GM21529 (cell line): ENCODE measurements around the gene SYNE2.
A peak's percentile ranks its signal among the peaks of the same experiment; 100 is the strongest.

Experiments used
- ATAC-seq: cut with Tn5 transposase; IDR thresholded peaks from one replicate; pipeline ENCODE4 v1.9.1; 2021; ENCODE audit not compliant: unreplicated experiment

Gene SYNE2

GRCh38 chr14:63910583-63911363 lies 58.0 kb downstream of the SYNE2 start:
- no peak for ATAC-seq

- no peak for ATAC-seq
Observed at GRCh38 chr14:63911404-63911803, 58.6 kb downstream of the SYNE2 start.

GRCh38 chr14:63912286-63912685 lies 59.5 kb downstream of the SYNE2 start:
- no peak for ATAC-seq

- ATAC-seq = no peak
Observed at GRCh38 chr14:63918411-63918810, 65.6 kb downstream of the SYNE2 start.

- ATAC-seq = no peak
Observed at GRCh38 chr14:63922696-63923421, 70.1 kb downstream of the SYNE2 start.

- no peak for ATAC-seq
Observed at GRCh38 chr14:63923422-63923752, 70.6 kb downstream of the SYNE2 start.

GRCh38 chr14:63924375-63924774 lies 71.6 kb downstream of the SYNE2 start:
- ATAC-seq = no peak

GRCh38 chr14:63926641-63927040 lies 73.8 kb downstream of the SYNE2 start:
- no peak for ATAC-seq

GRCh38 chr14:63928744-63929174 lies 76.0 kb downstream of the SYNE2 start:
- ATAC-seq = no peak

- no peak for ATAC-seq
Observed at GRCh38 chr14:63933110-63933509, 80.3 kb downstream of the SYNE2 start.

GRCh38 chr14:63933711-63934110 lies 80.9 kb downstream of the SYNE2 start:
- no peak for ATAC-seq

- peak; percentile 72 for ATAC-seq
Observed at GRCh38 chr14:63938198-63939005, 85.6 kb downstream of the SYNE2 start.

- no peak for ATAC-seq
Observed at GRCh38 chr14:63939006-63939270, 86.1 kb downstream of the SYNE2 start.

GRCh38 chr14:63940387-63940786 lies 87.6 kb downstream of the SYNE2 start:
- no peak for ATAC-seq

- no peak for ATAC-seq
Observed at GRCh38 chr14:63941023-63941422, 88.2 kb downstream of the SYNE2 start.

- ATAC-seq = no peak
Observed at GRCh38 chr14:63949696-63950095, 96.9 kb downstream of the SYNE2 start.

GRCh38 chr14:63951021-63951420 lies 98.2 kb downstream of the SYNE2 start:
- no peak for ATAC-seq

GRCh38 chr14:63951429-63951828 lies 98.6 kb downstream of the SYNE2 start:
- ATAC-seq = no peak

- ATAC-seq = no peak
Observed at GRCh38 chr14:63952053-63952932, 99.5 kb downstream of the SYNE2 start.

- ATAC-seq = no peak
Observed at GRCh38 chr14:63952933-63953437, 100.2 kb downstream of the SYNE2 start.

- no peak for ATAC-seq
Observed at GRCh38 chr14:63956326-63956725, 103.5 kb downstream of the SYNE2 start.
